ENCODE results near the gene FAM114A2. TPM values are rescaled to one million over a fixed set of nuclear protein-coding genes. Genes with fewer than 3 reads are reported as not detected.

FAM114A2 gene
- total and polyA plus RNA-seq, 3 donors from 2014 or later, result 36.1 to 82.1 (median 45.5) TPM

GRCh38 chr5:154063372-154063771 is 24.7 kb upstream of the FAM114A2 start:
- no peaks in the 10 kb centered on the region for H3K27me3 ChIP-seq
- no peaks in the 10 kb centered on the region for H3K4me1 ChIP-seq
- H3K9me3 ChIP-seq, result no peaks in the 10 kb centered on the region
- H3K4me3 ChIP-seq, result no peak overlapping the region
- DNase-seq, result no peak
- intact Hi-C loops (cut with DNase I; ENCODE audit: low total_unique reads), result no loop called here
- TF ChIP-seq POLR2A (IDR thresholded peaks at IDR 0.05), result no peak
- no peak for TF ChIP-seq CTCF (IDR thresholded peaks at IDR 0.05)
- H3K36me3 ChIP-seq (ENCODE audit: low read depth, missing control alignments), result no peaks in the 10 kb centered on the region
- H3K27ac ChIP-seq, result no peak overlapping the region

GRCh38 chr5:154060606-154061005 is 21.9 kb upstream of the FAM114A2 start:
- intact Hi-C loops (cut with DNase I; ENCODE audit: low total_unique reads), result no loop called here
- H3K9me3 ChIP-seq, result no peaks in the 10 kb centered on the region
- no peak overlapping the region for H3K27ac ChIP-seq
- DNase-seq, result no peak
- H3K4me3 ChIP-seq, result no peak overlapping the region
- 86 to 88% methylated on average over 3 of the region's 3 CpGs for WGBS, 2 donors
- H3K27me3 ChIP-seq, result no peaks in the 10 kb centered on the region
- no peaks in the 10 kb centered on the region for H3K4me1 ChIP-seq
- no peaks in the 10 kb centered on the region for H3K36me3 ChIP-seq (ENCODE audit: low read depth, missing control alignments)
- TF ChIP-seq POLR2A (IDR thresholded peaks at IDR 0.05), result no peak

- H3K27me3 ChIP-seq, result no peaks in the 10 kb centered on the region
- no peak overlapping the region for H3K4me3 ChIP-seq
- H3K9me3 ChIP-seq, result no peaks in the 10 kb centered on the region
- intact Hi-C loops (cut with DNase I; ENCODE audit: low total_unique reads), result no loop called here
- WGBS, 2 donors, result 82 to 86% methylated on average over 4 of the region's 4 CpGs
- no peak for TF ChIP-seq POLR2A (IDR thresholded peaks at IDR 0.05)
- TF ChIP-seq CTCF (IDR thresholded peaks at IDR 0.05), result no peak
- no peak overlapping the region for H3K27ac ChIP-seq
- no peaks in the 10 kb centered on the region for H3K36me3 ChIP-seq (ENCODE audit: low read depth, missing control alignments)
- no peak for DNase-seq
- no peaks in the 10 kb centered on the region for H3K4me1 ChIP-seq
Measured at GRCh38 chr5:154059583-154059982, 20.9 kb upstream of the FAM114A2 start.

- Histone ChIP-seq H3K36me3 (ENCODE audit: low read depth, missing control alignments) (no peaks in the 10 kb centered on the region), H3K27me3 (no peaks in the 10 kb centered on the region), H3K9me3 (no peaks in the 10 kb centered on the region), H3K4me1 (no peaks in the 10 kb centered on the region), H3K4me3 (no peak overlapping the region), H3K27ac (no peak overlapping the region)
- no peak for DNase-seq
- 64 to 76% methylated on average over 6 of the region's 6 CpGs for WGBS, 2 donors
- intact Hi-C loops (cut with DNase I; ENCODE audit: low total_unique reads), result no loop called here
- TF ChIP-seq CTCF (IDR thresholded peaks at IDR 0.05), result no peak
Measured at GRCh38 chr5:154059039-154059430, 20.3 kb upstream of the FAM114A2 start.

- TF ChIP-seq CTCF (IDR thresholded peaks at IDR 0.05) (no peak), POLR2A (IDR thresholded peaks at IDR 0.05) (no peak)
- Histone ChIP-seq H3K27me3 (no peaks in the 10 kb centered on the region), H3K4me3 (no peak overlapping the region), H3K4me1 (no peaks in the 10 kb centered on the region), H3K36me3 (ENCODE audit: low read depth, missing control alignments) (no peaks in the 10 kb centered on the region), H3K27ac (no peak overlapping the region), H3K9me3 (no peaks in the 10 kb centered on the region)
- 71 to 79% methylated on average over 10 of the region's 10 CpGs for WGBS, 2 donors
- intact Hi-C loops (cut with DNase I; ENCODE audit: low total_unique reads), result no loop called here
- no peak for DNase-seq
Measured at GRCh38 chr5:154058055-154059038, 19.6 kb upstream of the FAM114A2 start.
